ENCODE measurements around the gene PHF12.

PHF12 gene

GRCh38 chr17:28944862-28945741, 6.2 kb downstream of the PHF12 start:
- no peaks in the 10 kb centered on the region for H3K27me3 ChIP-seq
- peaks cover 59 to 72% of the 10 kb centered on the region in 2 experiments for H3K4me1 ChIP-seq (ENCODE audit: control insufficient read depth in 1 of 2, insufficient read depth in 1 of 2, low read depth in 1 of 2, low read length in 1 of 2)
- no peak for TF ChIP-seq CTCF (IDR thresholded peaks at IDR 0.05)
- no peaks in the 10 kb centered on the region for H3K9me3 ChIP-seq
- H3K27ac ChIP-seq = peak overlapping the region; percentile 98
- peaks cover 9% of the 10 kb centered on the region for H3K36me3 ChIP-seq
- no peak overlapping the region for H3K4me3 ChIP-seq (ENCODE audit: low read depth in 1 of 2, low read length in 1 of 2)

- Histone ChIP-seq H3K27ac (peak overlapping the region; percentile 98), H3K36me3 (peaks cover 9% of the 10 kb centered on the region), H3K27me3 (no peaks in the 10 kb centered on the region), H3K4me1 (ENCODE audit: control insufficient read depth in 1 of 2, insufficient read depth in 1 of 2, low read depth in 1 of 2, low read length in 1 of 2) (peaks cover 66 to 79% of the 10 kb centered on the region in 2 experiments), H3K4me3 (ENCODE audit: low read depth in 1 of 2, low read length in 1 of 2) (no peak overlapping the region), H3K9me3 (no peaks in the 10 kb centered on the region)
- no peak for TF ChIP-seq CTCF (IDR thresholded peaks at IDR 0.05)
Measured at GRCh38 chr17:28944343-28944742, 7.0 kb downstream of the PHF12 start.

GRCh38 chr17:28942925-28943324, 8.4 kb downstream of the PHF12 start:
- H3K4me3 ChIP-seq (ENCODE audit: low read depth in 1 of 2, low read length in 1 of 2) = no peak overlapping the region
- no peaks in the 10 kb centered on the region for H3K27me3 ChIP-seq
- H3K27ac ChIP-seq = peak overlapping the region; percentile 98
- H3K36me3 ChIP-seq = peaks cover 14% of the 10 kb centered on the region
- TF ChIP-seq CTCF (IDR thresholded peaks at IDR 0.05) = no peak
- H3K9me3 ChIP-seq = no peaks in the 10 kb centered on the region
- peaks cover 70 to 88% of the 10 kb centered on the region in 2 experiments for H3K4me1 ChIP-seq (ENCODE audit: control insufficient read depth in 1 of 2, insufficient read depth in 1 of 2, low read depth in 1 of 2, low read length in 1 of 2)

GRCh38 chr17:28941251-28941650, 10.1 kb downstream of the PHF12 start:
- Histone ChIP-seq H3K27me3 (no peaks in the 10 kb centered on the region), H3K27ac (peak overlapping the region; percentile 88), H3K36me3 (peaks cover 14% of the 10 kb centered on the region), H3K9me3 (no peaks in the 10 kb centered on the region), H3K4me3 (ENCODE audit: low read depth in 1 of 2, low read length in 1 of 2) (no peak overlapping the region), H3K4me1 (ENCODE audit: control insufficient read depth in 1 of 2, insufficient read depth in 1 of 2, low read depth in 1 of 2, low read length in 1 of 2) (peaks cover 70 to 88% of the 10 kb centered on the region in 2 experiments)
- no peak for TF ChIP-seq CTCF (IDR thresholded peaks at IDR 0.05)

GRCh38 chr17:28940675-28941074, 10.6 kb downstream of the PHF12 start:
- Histone ChIP-seq H3K27ac (peak overlapping the region; percentile 88), H3K27me3 (no peaks in the 10 kb centered on the region), H3K36me3 (peaks cover 14% of the 10 kb centered on the region), H3K9me3 (no peaks in the 10 kb centered on the region), H3K4me1 (ENCODE audit: control insufficient read depth in 1 of 2, insufficient read depth in 1 of 2, low read depth in 1 of 2, low read length in 1 of 2) (peaks cover 70 to 88% of the 10 kb centered on the region in 2 experiments), H3K4me3 (ENCODE audit: low read depth in 1 of 2, low read length in 1 of 2) (peak overlapping the region; percentile 26 to 43)
- TF ChIP-seq CTCF (IDR thresholded peaks at IDR 0.05) = no peak

All from neutrophil (primary cell).